Measurements from ENCODE around the gene NHEJ1. TPM values are rescaled to one million over a fixed set of nuclear protein-coding genes. Genes with fewer than 3 reads are reported as not detected.

The NHEJ1 gene
- total and polyA plus RNA-seq, 2 of the 13 experiments (the other 11 are each of a cell fraction or from before 2014, with no cell fraction given): 30.0 to 30.7 TPM

GRCh38 chr2:219057709-219058540 lies 102.7 kb downstream of the NHEJ1 start (continued):
- no peak for TF ChIP-seq ZSCAN29 (CRISPR knock-in tag; conservative IDR thresholded peaks at IDR 0.05)
- no peak for TF ChIP-seq USF2 (IDR thresholded peaks at IDR 0.05; ENCODE audit: low read depth, low read length)
- no peak; the same call in 1 of the 2 replicates for TF ChIP-seq USF2 (CRISPR knock-in tag; IDR thresholded peaks at IDR 0.05; ENCODE audit: borderline replicate concordance)
- no peak; the same call in 1 of the 2 replicates for TF ChIP-seq CSRNP1 (CRISPR knock-in tag; IDR thresholded peaks at IDR 0.05)
- no peak for TF ChIP-seq ZNF839 (CRISPR knock-in tag; IDR thresholded peaks at IDR 0.05; ENCODE audit: borderline replicate concordance)
- TF ChIP-seq HNF4G (IDR thresholded peaks at IDR 0.05; ENCODE audit: borderline replicate concordance, low read depth, low read length): no peak
- TF ChIP-seq HNF4G (CRISPR knock-in tag; IDR thresholded peaks at IDR 0.05; ENCODE audit: borderline replicate concordance, low read depth): peak; percentile 54; the same call in 1 of the 2 replicates
- TF ChIP-seq RXRA (CRISPR knock-in tag; IDR thresholded peaks at IDR 0.05): peak; percentile 79
- TF ChIP-seq SNAPC5 (CRISPR knock-in tag; IDR thresholded peaks at IDR 0.05; ENCODE audit: borderline replicate concordance): no peak
- TF ChIP-seq ARID3A (IDR thresholded peaks at IDR 0.05; ENCODE audit: low read depth, low read length): no peak
- peak; percentile 77; the same call in 1 of the 2 replicates for TF ChIP-seq ZBED4 (CRISPR knock-in tag; IDR thresholded peaks at IDR 0.05; ENCODE audit: borderline replicate concordance)
- peak; percentile 73; the same call in 2 of the 3 replicates for TF ChIP-seq MXI1 (IDR thresholded peaks at IDR 0.05; ENCODE audit: borderline replicate concordance, low read depth, low read length)
- TF ChIP-seq ZNF180 (CRISPR knock-in tag; IDR thresholded peaks at IDR 0.05; ENCODE audit: borderline replicate concordance, low read depth): 0 out of 2 replicates have a peak, but pooled peaks have one; percentile 43
- no peak for TF ChIP-seq ZNF282 (IDR thresholded peaks at IDR 0.05; ENCODE audit: partially characterized antibody)
- peak; percentile 28 for TF ChIP-seq TBL1XR1 (IDR thresholded peaks at IDR 0.05; ENCODE audit: borderline replicate concordance, low read length, partially characterized antibody)
- TF ChIP-seq NFKBIZ (CRISPR knock-in tag; IDR thresholded peaks at IDR 0.05): no peak
- TF ChIP-seq ZBTB26 (CRISPR knock-in tag; IDR thresholded peaks at IDR 0.05; ENCODE audit: borderline replicate concordance): no peak

Measured in HepG2 (cell line).